Tibial artery (tissue), 4 donors: ENCODE data around the gene GLMN.
A peak's percentile ranks its signal among the peaks of the same experiment; 100 is the strongest.

Source experiments
- DNase-seq, 2 donors: peaks; one replicate each; pipeline ENCODE4 v3.0.0-alpha.2; 2019
- H3K27ac ChIP-seq, 2 donors: fragments of 200-600 bp; sonication (generic) in 1 of 2; 1 replicate in 1 of 2; 2 replicates in 1 of 2; pipeline ENCODE4 v1.5.1; 2018 to 2019; ENCODE audit warnings: mild to moderate bottlenecking in 1 of 2
- H3K27me3 ChIP-seq, 2 donors: fragments of 200-600 bp; sonication (generic) in 1 of 2; one replicate each; pipeline versions ENCODE4 v1.5.1 to v1.6.0; 2016 to 2019
- H3K36me3 ChIP-seq, 3 donors: fragments of 200-600 bp; sonication (generic) in 2 of 3; one replicate each; pipeline ENCODE4 v1.5.1; 2016 to 2019; ENCODE audit warnings: mild to moderate bottlenecking in 2 of 3
- H3K4me1 ChIP-seq, 4 donors: fragments of 200-600 bp; sonication (generic) in 2 of 4; 1 replicate in 3 of 4; 2 replicates in 1 of 4; pipeline ENCODE4 v1.5.1; 2016 to 2019
- H3K4me3 ChIP-seq, 2 donors: fragments of 200-600 bp; sonication (generic) in 1 of 2; 1 replicate in 1 of 2; 2 replicates in 1 of 2; pipeline ENCODE4 v1.5.1; 2018 to 2019; ENCODE audit warnings: mild to moderate bottlenecking in 2 of 2
- H3K9me3 ChIP-seq, 3 donors: fragments of 200-600 bp; sonication (generic) in 1 of 3; one replicate each; pipeline ENCODE4 v1.5.1; 2016 to 2019
- CTCF ChIP-seq, 2 experiments: fragments of 200-600 bp in 1 of 2; fragments of 450-650 bp in 1 of 2; IDR thresholded peaks; one replicate each; pipeline ENCODE4 v1.5.1; 2017 to 2019; ENCODE audit warnings: antibody characterized with exemption in 2 of 2, mild to moderate bottlenecking in 1 of 2, moderate library complexity in 1 of 2
- intact Hi-C: fragments of 100-400 bp; cut with DNase I; formaldehyde crosslinking; loops from one replicate; pipeline ENCODE4 v1.15.0; 2023; ENCODE audit warnings: low total_unique reads

Gene GLMN

GRCh38 chr1:92323473-92324453 is 25.0 kb upstream of the GLMN start:
- no peak for DNase-seq
- Histone ChIP-seq H3K36me3 (peaks cover 58 to 69% (median 58%) of the 10 kb centered on the region in 3 donors), H3K9me3 (peaks cover 0 to 18% (median 16%) of the 10 kb centered on the region in 3 donors), H3K27me3 (no peaks in the 10 kb centered on the region), H3K4me1 (no peaks in the 10 kb centered on the region), H3K27ac (no peak overlapping the region), H3K4me3 (no peak overlapping the region)
- intact Hi-C loops = no loop called here
- no peak for TF ChIP-seq CTCF (IDR thresholded peaks at IDR 0.05)

GRCh38 chr1:92317836-92318493 is 19.2 kb upstream of the GLMN start:
- Histone ChIP-seq H3K27me3 (no peaks in the 10 kb centered on the region), H3K36me3 (peaks cover 20 to 29% (median 23%) of the 10 kb centered on the region in 3 donors), H3K4me3 (no peak overlapping the region), H3K9me3 (no peaks in the 10 kb centered on the region), H3K4me1 (no peaks in the 10 kb centered on the region), H3K27ac (no peak overlapping the region)
- intact Hi-C loops = no loop called here
- DNase-seq = no peak
- no peak for TF ChIP-seq CTCF (IDR thresholded peaks at IDR 0.05)

- Histone ChIP-seq H3K27me3 (no peaks in the 10 kb centered on the region), H3K36me3 (peaks cover 14 to 34% (median 19%) of the 10 kb centered on the region in 3 donors), H3K4me1 (no peaks in the 10 kb centered on the region), H3K9me3 (no peaks in the 10 kb centered on the region), H3K27ac (no peak overlapping the region), H3K4me3 (no peak overlapping the region)
- intact Hi-C loops = no loop called here
- TF ChIP-seq CTCF (IDR thresholded peaks at IDR 0.05) = no peak
- no peak for DNase-seq
Measured at GRCh38 chr1:92315766-92316599, 17.2 kb upstream of the GLMN start.

- no peak overlapping the region for H3K4me3 ChIP-seq
- DNase-seq = no peak
- no peaks in the 10 kb centered on the region for H3K27me3 ChIP-seq
- peaks cover 5 to 22% (median 15%) of the 10 kb centered on the region in 3 donors for H3K36me3 ChIP-seq
- no peaks in the 10 kb centered on the region for H3K9me3 ChIP-seq
- H3K4me1 ChIP-seq = no peaks in the 10 kb centered on the region
- no peak overlapping the region for H3K27ac ChIP-seq
- intact Hi-C loops = no loop called here
- no peak for TF ChIP-seq CTCF (IDR thresholded peaks at IDR 0.05)
Measured at GRCh38 chr1:92314024-92314423, 15.2 kb upstream of the GLMN start.

GRCh38 chr1:92310185-92310597 is 11.4 kb upstream of the GLMN start:
- Histone ChIP-seq H3K4me1 (no peaks in the 10 kb centered on the region), H3K27me3 (no peaks in the 10 kb centered on the region), H3K36me3 (peaks cover 10 to 44% (median 12%) of the 10 kb centered on the region in 3 donors), H3K4me3 (no peak overlapping the region), H3K9me3 (no peaks in the 10 kb centered on the region), H3K27ac (no peak overlapping the region)
- intact Hi-C loops = no loop called here
- no peak for DNase-seq
- peak; percentile 27 to 42 for TF ChIP-seq CTCF (IDR thresholded peaks at IDR 0.05)
